Tibial nerve (tissue), 4 donors: Measurements from ENCODE around the gene GIPC3. TPM values are rescaled to one million over a fixed set of nuclear protein-coding genes. Genes with fewer than 3 reads are reported as not detected.

ENCODE experiments used
- DNase-seq, 2 donors: peaks; one replicate each; pipeline ENCODE4 v3.0.0-alpha.2; 2019; ENCODE audit warnings: low spot score in 2 of 2
- H3K27ac ChIP-seq, 4 donors: fragments of 200-600 bp; sonication (generic) in 3 of 4; one replicate each; pipeline ENCODE4 v1.5.1; 2017 to 2019; ENCODE audit warnings: mild to moderate bottlenecking in 1 of 4
- H3K27me3 ChIP-seq, 2 donors: fragments of 200-600 bp; sonication (generic) in 1 of 2; one replicate each; pipeline versions ENCODE4 v1.5.1 to v1.6.0; 2017 to 2019
- H3K36me3 ChIP-seq, 3 donors: fragments of 200-600 bp; sonication (generic); one replicate each; pipeline ENCODE4 v1.5.1; 2018 to 2019
- H3K4me1 ChIP-seq, 4 donors: fragments of 200-600 bp; sonication (generic) in 3 of 4; one replicate each; pipeline ENCODE4 v1.5.1; 2017 to 2019
- H3K4me3 ChIP-seq, 4 donors: fragments of 200-600 bp; sonication (generic) in 3 of 4; one replicate each; pipeline ENCODE4 v1.5.1; 2017 to 2019; ENCODE audit warnings: mild to moderate bottlenecking in 1 of 4, moderate library complexity in 1 of 4
- H3K9me3 ChIP-seq, 4 donors: fragments of 200-600 bp; sonication (generic) in 3 of 4; one replicate each; pipeline ENCODE4 v1.5.1; 2017 to 2019
- CTCF ChIP-seq, 5 experiments: fragments of 200-600 bp in 3 of 5; fragments of 450-650 bp in 2 of 5; sonication (generic) in 3 of 5; IDR thresholded peaks; one replicate each; pipeline ENCODE4 v1.5.1; 2016 to 2019; ENCODE audit warnings: antibody characterized with exemption in 5 of 5, mild to moderate bottlenecking in 3 of 5, moderate library complexity in 2 of 5
- EP300 ChIP-seq, 2 donors: sonication (generic); formaldehyde crosslinking; IDR thresholded peaks; one replicate each; pipeline ENCODE4 v1.6.1; 2017; ENCODE audit warnings: antibody characterized with exemption in 2 of 2, mild to moderate bottlenecking in 1 of 2
- POLR2A ChIP-seq, 2 donors: fragments of 450-650 bp; IDR thresholded peaks; one replicate each; pipeline ENCODE4 v1.6.1; 2017; ENCODE audit warnings: antibody characterized with exemption in 2 of 2, mild to moderate bottlenecking in 2 of 2, moderate library complexity in 2 of 2
- WGBS, 2 donors: methylation state at CpG; one replicate each; pipeline ENCODE4 v1.1.5; 2018; 5-methylcytosine and 5-hydroxymethylcytosine counted together
- total RNA-seq, 4 donors: library from RNA; depleted of rRNA; stranded (reverse); fragments of >200 nt; gene quantifications; one replicate each; pipeline ENCODE4 v1.1.0, GENCODE V29; 2016

GIPC3 gene
- total RNA-seq, 4 donors from 2014 or later: 0.21 to 2.4 (median 1.1) TPM

GRCh38 chr19:3633559-3633988 is 48.3 kb downstream of the GIPC3 start:
- TF ChIP-seq CTCF (IDR thresholded peaks at IDR 0.05): no peak
- no peak for TF ChIP-seq EP300 (IDR thresholded peaks at IDR 0.05)
- TF ChIP-seq POLR2A (IDR thresholded peaks at IDR 0.05): no peak
- DNase-seq: no peak
- Histone ChIP-seq H3K27ac (no peak overlapping the region), H3K36me3 (peaks cover 0 to 87% (median 0%) of the 10 kb centered on the region in 3 donors), H3K4me1 (no peaks in the 10 kb centered on the region), H3K27me3 (no peaks in the 10 kb centered on the region), H3K4me3 (no peak overlapping the region), H3K9me3 (no peaks in the 10 kb centered on the region)
- 82 to 85% methylated on average over 22 of the region's 22 CpGs for WGBS, 2 donors

- Histone ChIP-seq H3K27ac (no peak overlapping the region), H3K36me3 (peaks cover 0 to 97% (median 3%) of the 10 kb centered on the region in 3 donors)
Measured at GRCh38 chr19:3634496-3635045, 49.3 kb downstream of the GIPC3 start.

GRCh38 chr19:3636506-3636905 is 51.2 kb downstream of the GIPC3 start:
- TF ChIP-seq EP300 (IDR thresholded peaks at IDR 0.05): no peak
- no peak for TF ChIP-seq CTCF (IDR thresholded peaks at IDR 0.05)
- TF ChIP-seq POLR2A (IDR thresholded peaks at IDR 0.05): no peak
- H3K4me3 ChIP-seq: no peak overlapping the region
- H3K4me1 ChIP-seq: no peaks in the 10 kb centered on the region
- H3K27me3 ChIP-seq: no peaks in the 10 kb centered on the region
- no peak overlapping the region for H3K27ac ChIP-seq
- DNase-seq: no peak
- WGBS, 2 donors: 84 to 92% methylated on average over 17 to 18 of the region's 20 CpGs
- peaks cover 0 to 100% (median 6%) of the 10 kb centered on the region in 3 donors for H3K36me3 ChIP-seq
- H3K9me3 ChIP-seq: no peaks in the 10 kb centered on the region

More at GRCh38 chr19:3634496-3635045, 49.3 kb downstream of the GIPC3 start:
- WGBS, 2 donors: 90 to 97% methylated on average over 19 of the region's 19 CpGs
- no peak for DNase-seq
- TF ChIP-seq EP300 (IDR thresholded peaks at IDR 0.05): no peak
- no peak for TF ChIP-seq POLR2A (IDR thresholded peaks at IDR 0.05)
- no peak for TF ChIP-seq CTCF (IDR thresholded peaks at IDR 0.05)
- no peaks in the 10 kb centered on the region for H3K9me3 ChIP-seq
- no peaks in the 10 kb centered on the region for H3K27me3 ChIP-seq
- no peak overlapping the region for H3K4me3 ChIP-seq
- no peaks in the 10 kb centered on the region for H3K4me1 ChIP-seq

GRCh38 chr19:3636962-3637361 is 51.7 kb downstream of the GIPC3 start:
- WGBS, 2 donors: 76 to 91% methylated on average over 4 to 9 of the region's 20 CpGs
- H3K4me3 ChIP-seq: no peak overlapping the region
- no peak overlapping the region for H3K27ac ChIP-seq
- peaks cover 0 to 100% (median 7%) of the 10 kb centered on the region in 3 donors for H3K36me3 ChIP-seq
- H3K4me1 ChIP-seq: no peaks in the 10 kb centered on the region
- no peaks in the 10 kb centered on the region for H3K9me3 ChIP-seq
- no peak for DNase-seq
- H3K27me3 ChIP-seq: no peaks in the 10 kb centered on the region
- no peak for TF ChIP-seq CTCF (IDR thresholded peaks at IDR 0.05)
- no peak for TF ChIP-seq EP300 (IDR thresholded peaks at IDR 0.05)
- no peak for TF ChIP-seq POLR2A (IDR thresholded peaks at IDR 0.05)

GRCh38 chr19:3637621-3638020 is 52.3 kb downstream of the GIPC3 start:
- Histone ChIP-seq H3K4me1 (no peaks in the 10 kb centered on the region), H3K36me3 (peaks cover 0 to 100% (median 7%) of the 10 kb centered on the region in 3 donors), H3K27ac (no peak overlapping the region), H3K9me3 (no peaks in the 10 kb centered on the region), H3K27me3 (no peaks in the 10 kb centered on the region), H3K4me3 (no peak overlapping the region)
- 89 to 91% methylated on average over 22 to 23 of the region's 23 CpGs for WGBS, 2 donors
- TF ChIP-seq CTCF (IDR thresholded peaks at IDR 0.05) (no peak), POLR2A (IDR thresholded peaks at IDR 0.05) (no peak), EP300 (IDR thresholded peaks at IDR 0.05) (no peak)
- no peak for DNase-seq
